ENCODE results near the gene TRNAU1AP.

GRCh38 chr1:28604411-28604810, 51.5 kb downstream of the TRNAU1AP start:
- no peak for TF ChIP-seq EZH2phosphoT487 (IDR thresholded peaks at IDR 0.05; ENCODE audit: insufficient read depth, low read depth)
- TF ChIP-seq EZH2 (IDR thresholded peaks at IDR 0.05; ENCODE audit: insufficient read depth, poor library complexity, severe bottlenecking): no peak
